H7 (cell line): ENCODE results near the gene MAGI1. TPM values are rescaled to one million over a fixed set of nuclear protein-coding genes. Genes with fewer than 3 reads are reported as not detected.
"Not testable (repeated sequence)": the region's sequence is repeated elsewhere in the genome, so short reads cannot be mapped to it uniquely, and the experiment has no call there.

Experiments used
- DNase-seq: peaks from one replicate; pipeline ENCODE4 v3.0.0; 2012
- H3K27me3 ChIP-seq: 2 replicates; pipeline ENCODE4 v1.6.0; 2011; ENCODE audit warnings: mild to moderate bottlenecking, low read length; ENCODE audit not compliant: control insufficient read depth, insufficient read depth
- H3K36me3 ChIP-seq: replicated peaks from 2 replicates; pipeline ENCODE4 v1.5.1; 2011; ENCODE audit warnings: low read length; ENCODE audit not compliant: control insufficient read depth, insufficient read depth
- H3K4me3 ChIP-seq: 2 replicates; pipeline ENCODE4 v1.5.1; 2011; ENCODE audit warnings: low read depth, mild to moderate bottlenecking, control low read depth, low read length, moderate library complexity; ENCODE audit not compliant: insufficient read depth
- total RNA-seq: library from RNA; depleted of rRNA; stranded (reverse); fragments of >200 nt; shearing (Covaris generic); gene quantifications from 2 replicates; pipeline ENCODE4 v1.2.3, GENCODE V29; 2014

Gene MAGI1
- total RNA-seq, 1 experiment from 2014 or later = 26.4 TPM

- no peaks in the 10 kb centered on the region for H3K27me3 ChIP-seq
- H3K36me3 ChIP-seq = no peaks in the 10 kb centered on the region
- no peak overlapping the region for H3K4me3 ChIP-seq
- DNase-seq = no peak
These were observed 7.5 kb downstream of the MAGI1 start for GRCh38 chr3:66031102-66031698.

GRCh38 chr3:66029443-66029842 lies 9.3 kb downstream of the MAGI1 start:
- Histone ChIP-seq H3K36me3 (no peaks in the 10 kb centered on the region), H3K27me3 (no peaks in the 10 kb centered on the region), H3K4me3 (no peak overlapping the region)
- no peak for DNase-seq

GRCh38 chr3:66029014-66029413 lies 9.7 kb downstream of the MAGI1 start:
- DNase-seq = no peak

GRCh38 chr3:66028457-66028856 lies 10.3 kb downstream of the MAGI1 start:
- no peaks in the 10 kb centered on the region for H3K36me3 ChIP-seq

More at GRCh38 chr3:66029014-66029413, 9.7 kb downstream of the MAGI1 start:
- Histone ChIP-seq H3K4me3 (no peak overlapping the region), H3K27me3 (no peaks in the 10 kb centered on the region), H3K36me3 (no peaks in the 10 kb centered on the region)

GRCh38 chr3:66027099-66027498 lies 11.6 kb downstream of the MAGI1 start:
- H3K36me3 ChIP-seq, H3K27me3 ChIP-seq, DNase-seq, H3K4me3 ChIP-seq: not testable (repeated sequence)

More at GRCh38 chr3:66028457-66028856, 10.3 kb downstream of the MAGI1 start:
- DNase-seq = no peak
- no peaks in the 10 kb centered on the region for H3K27me3 ChIP-seq
- no peak overlapping the region for H3K4me3 ChIP-seq

- DNase-seq = no peak
- Histone ChIP-seq H3K27me3 (no peaks in the 10 kb centered on the region), H3K4me3 (no peak overlapping the region), H3K36me3 (no peaks in the 10 kb centered on the region)
These were observed 14.9 kb downstream of the MAGI1 start for GRCh38 chr3:66023738-66024385.

GRCh38 chr3:66023229-66023628 lies 15.5 kb downstream of the MAGI1 start:
- no peak overlapping the region for H3K4me3 ChIP-seq
- no peaks in the 10 kb centered on the region for H3K36me3 ChIP-seq
- no peak for DNase-seq
- no peaks in the 10 kb centered on the region for H3K27me3 ChIP-seq

- no peaks in the 10 kb centered on the region for H3K36me3 ChIP-seq
- H3K27me3 ChIP-seq = no peaks in the 10 kb centered on the region
- DNase-seq = no peak
- no peak overlapping the region for H3K4me3 ChIP-seq
These were observed 17.0 kb downstream of the MAGI1 start for GRCh38 chr3:66021731-66022131.

- DNase-seq = no peak
- no peak overlapping the region for H3K4me3 ChIP-seq
- no peaks in the 10 kb centered on the region for H3K36me3 ChIP-seq
- H3K27me3 ChIP-seq = no peaks in the 10 kb centered on the region
These were observed 18.8 kb downstream of the MAGI1 start for GRCh38 chr3:66019896-66020295.

- DNase-seq = no peak
- H3K4me3 ChIP-seq = no peak overlapping the region
- H3K27me3 ChIP-seq = no peaks in the 10 kb centered on the region
- H3K36me3 ChIP-seq = no peaks in the 10 kb centered on the region
These were observed 20.4 kb downstream of the MAGI1 start for GRCh38 chr3:66018057-66019033.

GRCh38 chr3:66017591-66017990 lies 21.1 kb downstream of the MAGI1 start:
- Histone ChIP-seq H3K36me3 (no peaks in the 10 kb centered on the region), H3K27me3 (no peaks in the 10 kb centered on the region), H3K4me3 (no peak overlapping the region)
- no peak for DNase-seq

GRCh38 chr3:66017084-66017483 lies 21.6 kb downstream of the MAGI1 start:
- DNase-seq = no peak
- no peaks in the 10 kb centered on the region for H3K36me3 ChIP-seq
- no peak overlapping the region for H3K4me3 ChIP-seq
- no peaks in the 10 kb centered on the region for H3K27me3 ChIP-seq

- no peaks in the 10 kb centered on the region for H3K27me3 ChIP-seq
- no peaks in the 10 kb centered on the region for H3K36me3 ChIP-seq
- H3K4me3 ChIP-seq = no peak overlapping the region
- no peak for DNase-seq
These were observed 22.9 kb downstream of the MAGI1 start for GRCh38 chr3:66015841-66016240.

- no peak overlapping the region for H3K4me3 ChIP-seq
- no peak for DNase-seq
These were observed 24.1 kb downstream of the MAGI1 start for GRCh38 chr3:66014651-66015050.

GRCh38 chr3:66014056-66014455 lies 24.7 kb downstream of the MAGI1 start:
- Histone ChIP-seq H3K4me3 (no peak overlapping the region), H3K36me3 (no peaks in the 10 kb centered on the region), H3K27me3 (no peaks in the 10 kb centered on the region)

More at GRCh38 chr3:66014651-66015050, 24.1 kb downstream of the MAGI1 start:
- H3K27me3 ChIP-seq = no peaks in the 10 kb centered on the region
- no peaks in the 10 kb centered on the region for H3K36me3 ChIP-seq

More at GRCh38 chr3:66014056-66014455, 24.7 kb downstream of the MAGI1 start:
- DNase-seq = no peak
